SK-N-SH treated with all-trans-retinoic acid at 6 μM for 48 hours (cell line): ENCODE data around the gene QPRT.
"Not testable (repeated sequence)": the region's sequence is repeated elsewhere in the genome, so short reads cannot be mapped to it uniquely, and the experiment has no call there.

Experiments
- RARB ChIP-seq: fragments of 250-450 bp; sonication (Bioruptor Pico); IDR thresholded peaks from 2 replicates; pipeline ENCODE4 v1.8.0; 2021; ENCODE audit warnings: mild to moderate bottlenecking, moderate library complexity
- TOX ChIP-seq: fragments of 250-450 bp; sonication (Bioruptor Pico); IDR thresholded peaks from 2 replicates; pipeline ENCODE4 v1.8.0; 2021; ENCODE audit warnings: mild to moderate bottlenecking, moderate library complexity, borderline replicate concordance
- ZFP3 ChIP-seq: fragments of 250-450 bp; sonication (Bioruptor Pico); IDR thresholded peaks from 2 replicates; pipeline ENCODE4 v1.5.0; 2020; ENCODE audit warnings: mild to moderate bottlenecking, moderate library complexity
- ZFP30 ChIP-seq: fragments of 450-650 bp; formaldehyde crosslinking; IDR thresholded peaks from 2 replicates; pipeline ENCODE4 v1.5.0; 2022; ENCODE audit warnings: mild to moderate bottlenecking, moderate library complexity
- ZNF565 ChIP-seq: fragments of 450-650 bp; formaldehyde crosslinking; conservative IDR thresholded peaks from 2 replicates; pipeline ENCODE4 v1.5.0; 2020; ENCODE audit warnings: low read depth, mild to moderate bottlenecking, moderate library complexity
- TF ChIP-seq, protein P1 (sequence below): fragments of 250-450 bp; sonication (Bioruptor Pico); IDR thresholded peaks from 2 replicates; pipeline ENCODE4 v1.5.1; 2021; ENCODE audit warnings: mild to moderate bottlenecking, moderate library complexity
- TF ChIP-seq, protein P2 (sequence below): fragments of 250-450 bp; sonication (Bioruptor Pico); IDR thresholded peaks from 2 replicates; pipeline ENCODE4 v1.5.1; 2020; ENCODE audit warnings: low read depth, mild to moderate bottlenecking, moderate library complexity
- TF ChIP-seq, protein P3 (sequence below): fragments of 250-450 bp; sonication (Bioruptor Pico); IDR thresholded peaks from 2 replicates; pipeline ENCODE4 v1.8.0; 2020; ENCODE audit warnings: mild to moderate bottlenecking, moderate library complexity, borderline replicate concordance

DNA sequence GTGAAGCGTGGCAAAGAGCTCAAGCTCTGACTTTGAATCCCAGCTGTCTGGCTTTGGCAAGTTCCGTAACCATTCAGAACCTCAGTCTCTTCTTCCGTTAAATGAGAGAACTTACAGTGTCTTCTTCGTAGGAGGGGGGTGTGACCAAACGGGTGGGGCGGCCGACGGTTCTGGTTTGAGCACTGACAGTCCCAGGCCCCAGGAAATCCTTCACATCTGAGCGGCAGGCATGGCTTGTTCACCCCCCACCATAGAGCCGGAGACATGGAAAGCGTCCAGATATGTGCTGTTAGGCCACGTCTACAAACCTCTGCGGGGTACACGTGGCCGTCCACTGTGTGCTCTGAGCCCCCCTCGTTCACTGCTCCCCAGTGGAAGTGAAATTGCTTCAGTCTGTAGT is 43.1 kb upstream of the QPRT start:
- not testable (repeated sequence) for TF ChIP-seq ZNF565 (CRISPR knock-in tag); ZFP30 (CRISPR knock-in tag); RARB; TOX (CRISPR knock-in tag); ZFP3
- TF ChIP-seq, protein P1, sequence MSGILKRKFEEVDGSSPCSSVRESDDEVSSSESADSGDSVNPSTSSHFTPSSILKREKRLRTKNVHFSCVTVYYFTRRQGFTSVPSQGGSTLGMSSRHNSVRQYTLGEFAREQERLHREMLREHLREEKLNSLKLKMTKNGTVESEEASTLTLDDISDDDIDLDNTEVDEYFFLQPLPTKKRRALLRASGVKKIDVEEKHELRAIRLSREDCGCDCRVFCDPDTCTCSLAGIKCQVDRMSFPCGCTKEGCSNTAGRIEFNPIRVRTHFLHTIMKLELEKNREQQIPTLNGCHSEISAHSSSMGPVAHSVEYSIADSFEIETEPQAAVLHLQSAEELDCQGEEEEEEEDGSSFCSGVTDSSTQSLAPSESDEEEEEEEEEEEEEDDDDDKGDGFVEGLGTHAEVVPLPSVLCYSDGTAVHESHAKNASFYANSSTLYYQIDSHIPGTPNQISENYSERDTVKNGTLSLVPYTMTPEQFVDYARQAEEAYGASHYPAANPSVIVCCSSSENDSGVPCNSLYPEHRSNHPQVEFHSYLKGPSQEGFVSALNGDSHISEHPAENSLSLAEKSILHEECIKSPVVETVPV (CRISPR knock-in tag) = not testable (repeated sequence)
- TF ChIP-seq, protein P2, sequence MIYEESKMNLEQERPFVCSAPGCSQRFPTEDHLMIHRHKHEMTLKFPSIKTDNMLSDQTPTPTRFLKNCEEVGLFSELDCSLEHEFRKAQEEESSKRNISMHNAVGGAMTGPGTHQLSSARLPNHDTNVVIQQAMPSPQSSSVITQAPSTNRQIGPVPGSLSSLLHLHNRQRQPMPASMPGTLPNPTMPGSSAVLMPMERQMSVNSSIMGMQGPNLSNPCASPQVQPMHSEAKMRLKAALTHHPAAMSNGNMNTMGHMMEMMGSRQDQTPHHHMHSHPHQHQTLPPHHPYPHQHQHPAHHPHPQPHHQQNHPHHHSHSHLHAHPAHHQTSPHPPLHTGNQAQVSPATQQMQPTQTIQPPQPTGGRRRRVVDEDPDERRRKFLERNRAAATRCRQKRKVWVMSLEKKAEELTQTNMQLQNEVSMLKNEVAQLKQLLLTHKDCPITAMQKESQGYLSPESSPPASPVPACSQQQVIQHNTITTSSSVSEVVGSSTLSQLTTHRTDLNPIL = not testable (repeated sequence)
- TF ChIP-seq, protein P3, sequence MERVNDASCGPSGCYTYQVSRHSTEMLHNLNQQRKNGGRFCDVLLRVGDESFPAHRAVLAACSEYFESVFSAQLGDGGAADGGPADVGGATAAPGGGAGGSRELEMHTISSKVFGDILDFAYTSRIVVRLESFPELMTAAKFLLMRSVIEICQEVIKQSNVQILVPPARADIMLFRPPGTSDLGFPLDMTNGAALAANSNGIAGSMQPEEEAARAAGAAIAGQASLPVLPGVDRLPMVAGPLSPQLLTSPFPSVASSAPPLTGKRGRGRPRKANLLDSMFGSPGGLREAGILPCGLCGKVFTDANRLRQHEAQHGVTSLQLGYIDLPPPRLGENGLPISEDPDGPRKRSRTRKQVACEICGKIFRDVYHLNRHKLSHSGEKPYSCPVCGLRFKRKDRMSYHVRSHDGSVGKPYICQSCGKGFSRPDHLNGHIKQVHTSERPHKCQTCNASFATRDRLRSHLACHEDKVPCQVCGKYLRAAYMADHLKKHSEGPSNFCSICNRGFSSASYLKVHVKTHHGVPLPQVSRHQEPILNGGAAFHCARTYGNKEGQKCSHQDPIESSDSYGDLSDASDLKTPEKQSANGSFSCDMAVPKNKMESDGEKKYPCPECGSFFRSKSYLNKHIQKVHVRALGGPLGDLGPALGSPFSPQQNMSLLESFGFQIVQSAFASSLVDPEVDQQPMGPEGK (CRISPR knock-in tag) = not testable (repeated sequence)
